GM19397 (cell line): ENCODE results near the gene JMJD6.

Experiments used
- ATAC-seq: cut with Tn5 transposase; IDR thresholded peaks from one replicate; pipeline ENCODE4 v1.9.1; 2021; ENCODE audit warnings: mild to moderate bottlenecking, moderate library complexity; ENCODE audit not compliant: unreplicated experiment

Gene JMJD6

GRCh38 chr17:76683011-76683755 lies 43.2 kb downstream of the JMJD6 start:
- no peak for ATAC-seq

- no peak for ATAC-seq
Observed at GRCh38 chr17:76682296-76682695, 44.1 kb downstream of the JMJD6 start.

GRCh38 chr17:76681222-76682137 lies 44.9 kb downstream of the JMJD6 start:
- no peak for ATAC-seq

DNA sequence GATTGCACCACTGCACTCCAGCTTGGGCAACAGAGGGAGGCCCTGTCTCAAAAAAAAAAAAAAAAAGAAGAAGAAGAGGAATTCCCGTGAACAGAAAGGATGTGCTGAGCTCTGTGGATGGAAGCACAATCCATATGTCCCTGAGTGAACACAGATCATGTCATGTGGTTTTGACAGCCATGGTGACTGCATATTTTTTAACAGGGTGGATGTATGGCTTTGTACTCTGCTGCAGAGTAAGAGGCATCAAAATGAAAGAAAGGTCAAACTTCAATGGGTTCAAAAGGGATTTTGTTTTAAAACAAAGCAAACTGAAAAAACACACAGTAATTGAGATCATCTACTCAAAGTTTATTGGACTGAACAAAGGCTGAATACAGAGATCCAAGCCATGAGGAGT lies 47.2 kb downstream of the JMJD6 start:
- ATAC-seq, result no peak

- no peak for ATAC-seq
Observed at GRCh38 chr17:76678330-76678729, 48.1 kb downstream of the JMJD6 start.

GRCh38 chr17:76677406-76677805 lies 49.0 kb downstream of the JMJD6 start:
- ATAC-seq, result no peak

DNA sequence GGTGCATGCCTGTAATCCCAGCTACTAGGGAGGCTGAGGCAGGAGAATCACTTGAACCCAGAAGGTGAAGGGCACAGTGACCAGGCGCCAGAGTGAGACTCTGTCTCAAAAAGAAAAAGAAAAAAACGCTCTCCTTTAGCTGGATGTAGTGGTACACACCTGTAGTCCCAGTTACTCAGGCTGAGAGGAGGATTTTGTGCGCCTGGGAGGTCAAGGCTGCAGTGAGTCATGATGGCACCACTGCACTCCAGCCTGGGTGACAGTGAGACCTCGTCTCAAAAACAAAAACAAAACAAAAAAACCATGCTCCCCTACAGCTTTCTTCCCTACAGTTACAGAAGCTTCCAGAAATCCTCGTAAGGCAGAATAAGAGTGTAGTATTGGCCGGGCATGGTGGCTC lies 49.8 kb downstream of the JMJD6 start:
- no peak for ATAC-seq

GRCh38 chr17:76675648-76676047 lies 50.8 kb downstream of the JMJD6 start:
- ATAC-seq, result no peak

DNA sequence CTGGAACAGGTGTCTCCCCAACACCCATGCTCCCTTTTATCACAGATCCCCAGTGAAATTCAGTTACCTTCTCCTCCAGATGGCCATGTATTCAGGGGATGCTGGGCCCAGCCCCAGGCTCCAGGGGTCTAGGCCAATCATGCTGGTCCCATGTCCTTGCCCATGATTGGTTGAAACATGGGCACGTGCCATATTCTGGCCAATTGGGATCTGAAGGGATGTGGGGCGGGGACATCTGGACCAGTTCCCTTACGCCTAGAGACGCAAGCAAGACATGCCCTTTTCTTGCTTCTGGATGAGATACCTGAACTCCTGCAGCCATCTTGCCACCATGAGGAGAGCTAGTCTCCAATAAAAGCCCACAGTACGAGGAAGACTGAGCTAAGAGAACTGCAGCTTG lies 51.8 kb downstream of the JMJD6 start:
- no peak for ATAC-seq

- no peak for ATAC-seq
Observed at GRCh38 chr17:76673729-76674128, 52.7 kb downstream of the JMJD6 start.

DNA sequence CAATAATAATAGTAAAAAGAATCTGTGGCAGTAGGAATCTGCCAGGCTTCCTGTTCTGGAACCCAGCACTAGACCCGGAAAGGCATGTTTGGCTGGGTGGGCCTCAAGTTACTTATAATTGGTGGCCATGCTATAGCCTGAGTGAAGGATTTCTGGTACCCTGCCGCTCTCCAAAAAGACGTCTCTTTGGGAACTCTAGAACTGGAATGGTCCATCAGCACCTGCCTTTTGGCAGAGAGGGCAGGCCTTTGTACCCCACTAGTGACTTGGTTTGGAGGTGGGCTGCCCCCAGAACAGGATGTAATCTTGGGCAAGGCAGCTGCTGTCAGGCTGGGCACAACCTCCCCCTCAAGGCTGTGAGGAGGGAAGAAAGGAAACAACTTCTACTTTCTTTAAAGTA lies 53.5 kb downstream of the JMJD6 start:
- ATAC-seq, result no peak

GRCh38 chr17:76672270-76672851 lies 54.0 kb downstream of the JMJD6 start:
- ATAC-seq, result no peak

DNA sequence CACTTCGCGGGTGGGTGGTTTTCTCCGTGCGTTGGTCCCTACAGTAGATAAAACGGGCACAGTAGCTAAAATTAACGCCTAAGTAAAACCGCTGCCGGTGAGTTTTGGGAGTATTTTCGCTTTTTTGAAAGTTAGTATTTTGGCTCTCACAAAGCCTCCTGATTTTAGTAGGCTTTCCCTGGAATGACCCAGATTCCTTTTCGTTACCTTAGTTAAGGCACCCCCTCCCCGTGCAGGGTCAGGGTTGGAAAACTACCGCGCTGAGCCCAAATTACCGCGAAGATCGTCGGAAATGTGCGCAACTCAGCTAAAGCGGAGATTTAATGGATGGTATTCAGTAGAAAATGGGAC lies 54.5 kb downstream of the JMJD6 start:
- peak; percentile 17 for ATAC-seq

- peak; percentile 96 for ATAC-seq
Observed at GRCh38 chr17:76671123-76671911, 55.1 kb downstream of the JMJD6 start.

DNA sequence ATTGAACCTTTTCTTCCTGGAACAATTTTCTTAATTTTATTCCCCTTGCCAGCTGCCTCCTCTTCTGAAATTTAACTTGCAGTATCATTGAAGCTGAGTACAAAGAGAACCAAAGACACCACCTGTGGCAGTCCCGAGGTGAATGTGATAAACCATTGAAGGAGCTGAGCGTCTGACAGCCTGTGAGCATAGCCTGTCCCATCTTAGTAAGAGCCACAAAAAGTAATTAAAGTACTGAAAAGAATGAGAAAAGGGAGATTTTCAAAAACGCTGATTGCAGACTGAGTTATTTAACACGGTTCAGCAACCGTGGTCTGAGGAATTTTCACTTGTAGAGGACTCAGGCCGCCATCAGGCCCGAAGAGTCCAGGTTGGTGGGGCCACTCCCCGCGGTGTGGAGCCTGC lies 55.7 kb downstream of the JMJD6 start:
- ATAC-seq, result no peak

DNA sequence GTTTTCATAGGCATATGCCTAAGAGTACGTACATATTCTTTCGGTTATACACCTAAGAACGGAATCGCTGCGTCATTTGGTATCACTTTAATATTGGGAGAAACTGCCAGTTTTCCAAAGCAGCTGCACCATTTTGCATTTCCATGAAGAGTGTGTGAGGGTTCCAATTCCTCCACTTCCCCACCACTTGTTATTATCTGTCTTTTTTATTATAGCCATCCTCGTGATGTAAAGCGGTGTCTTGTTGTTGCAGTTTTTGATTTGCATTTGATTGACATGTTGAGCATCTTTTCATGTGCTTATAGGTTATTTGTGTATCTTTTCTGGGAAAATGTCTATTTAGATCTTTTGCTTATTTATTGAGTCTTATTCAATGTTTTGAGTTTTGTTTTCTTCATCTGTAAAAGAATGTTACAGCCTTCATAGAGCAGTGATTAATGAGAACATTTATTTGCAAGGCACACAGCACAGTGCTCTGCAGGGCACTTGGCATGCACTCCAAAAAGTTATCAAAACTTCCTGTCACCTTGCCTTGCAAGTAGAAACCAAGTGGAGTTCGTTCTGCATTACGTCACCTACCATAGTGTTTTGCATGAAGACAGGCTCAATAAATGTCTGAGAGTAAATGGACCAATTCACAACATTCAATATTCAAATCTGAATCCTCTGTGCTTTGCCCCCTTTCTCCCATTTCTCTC lies 56.2 kb downstream of the JMJD6 start:
- ATAC-seq, result no peak
